Mucosa of descending colon (tissue), 3 donors: ENCODE results near the gene C6orf62. TPM values are rescaled to one million over a fixed set of nuclear protein-coding genes. Genes with fewer than 3 reads are reported as not detected.
A peak's percentile ranks its signal among the peaks of the same experiment; 100 is the strongest.

Experiments used
- ATAC-seq: fragments of 200-7000 bp; cut with Tn5 transposase; one replicate; pipeline ENCODE4 v1.9.1; 2020; ENCODE audit warnings: mild to moderate bottlenecking, moderate library complexity
- DNase-seq, 3 donors: peaks; one replicate each; pipeline ENCODE4 v3.0.0-alpha.2; 2020
- H3K36me3 ChIP-seq: fragments of 200-600 bp; one replicate; pipeline ENCODE4 v1.8.0; 2021; ENCODE audit warnings: low read depth, mild to moderate bottlenecking
- H3K4me1 ChIP-seq: fragments of 200-600 bp; one replicate; pipeline ENCODE4 v1.8.0; 2021; ENCODE audit warnings: low read depth, mild to moderate bottlenecking
- H3K4me3 ChIP-seq: fragments of 200-600 bp; one replicate; pipeline ENCODE4 v1.8.0; 2021; ENCODE audit warnings: mild to moderate bottlenecking
- H3K9me3 ChIP-seq: fragments of 200-600 bp; one replicate; pipeline ENCODE4 v1.8.0; 2021; ENCODE audit warnings: mild to moderate bottlenecking
- CTCF ChIP-seq: fragments of 200-600 bp; IDR thresholded peaks from one replicate; pipeline ENCODE4 v1.8.0; 2022; ENCODE audit warnings: antibody characterized with exemption, mild to moderate bottlenecking
- intact Hi-C, 2 donors: fragments of 100-400 bp; cut with DNase I in 1 of 2; cut with micrococcal nuclease in 1 of 2; formaldehyde crosslinking; loops; one replicate each; pipeline versions ENCODE4 v1.11.0 to v1.11.1; 2022; cut with DNase I, micrococcal nuclease
- total RNA-seq, 3 donors: library from RNA; stranded (reverse); fragmentation: NEBNext Ultra II Directional in 2 of 3; extraction: Animal tissue kit (Norgen Biotek cat#: 25700) in 2 of 3; gene quantifications; one replicate each; pipeline versions ENCODE4 v1.2.1 to v1.2.4, GENCODE V29; 2021 to 2023
- donor health status: DM: no; HTN: no; CAD: no; lungs with moderate emphysema.
- donor health status: DM: no; HTN: no; CAD: no.
- donor health status: DM: no; HTN: yes; CAD: no.

C6orf62 gene
- total RNA-seq, 3 donors from 2014 or later = 70.3 to 85.1 (median 85.1) TPM

- Histone ChIP-seq H3K4me1 (peaks cover 2% of the 10 kb centered on the region), H3K9me3 (no peaks in the 10 kb centered on the region), H3K36me3 (no peaks in the 10 kb centered on the region), H3K4me3 (no peak overlapping the region)
- TF ChIP-seq CTCF = no peak
- DNase-seq = peak in 1 of 3 donors; percentile 68
- ATAC-seq = peak; percentile 67
- intact Hi-C loops = loop anchor here (10.0 kb wide), 2 partner anchors 49 to 179 kb away; partner anchors contain the start of gene C6orf62 (in 1 of the 2)
These were observed 44.6 kb upstream of the C6orf62 start for GRCh38 chr6:24763578-24763977.

GRCh38 chr6:24761851-24762250 lies 42.9 kb upstream of the C6orf62 start:
- intact Hi-C loops = loop anchor here (10.0 kb wide), 2 partner anchors 47 to 177 kb away; partner anchors contain the start of gene C6orf62 (in 1 of the 2)

GRCh38 chr6:24761193-24761835 lies 42.4 kb upstream of the C6orf62 start:
- no peak for TF ChIP-seq CTCF
- H3K4me1 ChIP-seq = peaks cover 2% of the 10 kb centered on the region
- intact Hi-C loops = loop anchor here (10.0 kb wide), 2 partner anchors 47 to 177 kb away; partner anchors contain the start of gene C6orf62 (in 1 of the 2)
- ATAC-seq (peak; percentile 91), DNase-seq (peak; percentile 54 to 70 (median 62))
- no peak overlapping the region for H3K4me3 ChIP-seq
- H3K36me3 ChIP-seq = no peaks in the 10 kb centered on the region
- no peaks in the 10 kb centered on the region for H3K9me3 ChIP-seq

More at GRCh38 chr6:24761851-24762250, 42.9 kb upstream of the C6orf62 start:
- Histone ChIP-seq H3K36me3 (no peaks in the 10 kb centered on the region), H3K9me3 (no peaks in the 10 kb centered on the region), H3K4me3 (no peak overlapping the region), H3K4me1 (peaks cover 2% of the 10 kb centered on the region)
- no peak for TF ChIP-seq CTCF
- DNase-seq = no peak
- no peak for ATAC-seq

GRCh38 chr6:24760210-24760609 lies 41.3 kb upstream of the C6orf62 start:
- no peak for DNase-seq
- TF ChIP-seq CTCF = no peak
- no peak for ATAC-seq

GRCh38 chr6:24759718-24760117 lies 40.8 kb upstream of the C6orf62 start:
- no peak for ATAC-seq
- no peak for DNase-seq
- TF ChIP-seq CTCF = no peak
- H3K4me1 ChIP-seq = peaks cover 2% of the 10 kb centered on the region
- intact Hi-C loops = loop anchor here (10.0 kb wide), 2 partner anchors 45 to 175 kb away; partner anchors contain the start of gene C6orf62 (in 1 of the 2)
- H3K4me3 ChIP-seq = no peak overlapping the region
- no peaks in the 10 kb centered on the region for H3K9me3 ChIP-seq
- H3K36me3 ChIP-seq = no peaks in the 10 kb centered on the region

More at GRCh38 chr6:24760210-24760609, 41.3 kb upstream of the C6orf62 start:
- intact Hi-C loops = loop anchor here (10.0 kb wide), 2 partner anchors 45 to 175 kb away; partner anchors contain the start of gene C6orf62 (in 1 of the 2)
- no peaks in the 10 kb centered on the region for H3K9me3 ChIP-seq
- H3K4me1 ChIP-seq = peaks cover 2% of the 10 kb centered on the region
- no peaks in the 10 kb centered on the region for H3K36me3 ChIP-seq
- no peak overlapping the region for H3K4me3 ChIP-seq
